H9 (cell line): Measurements from ENCODE around the gene UGT2A3. TPM values are rescaled to one million over a fixed set of nuclear protein-coding genes. Genes with fewer than 3 reads are reported as not detected.

Experiments
- DNase-seq: peaks from one replicate; pipeline ENCODE4 v3.0.0-alpha.2; 2017
- H2AFZ ChIP-seq: one replicate; pipeline ENCODE4 v1.6.1; 2013; ENCODE audit warnings: mild to moderate bottlenecking, low read length, control low read depth, moderate library complexity
- H2AK5ac ChIP-seq: 2 replicates; pipeline ENCODE4 v1.6.1; 2013; ENCODE audit warnings: low read length, control low read depth, mixed read lengths; ENCODE audit not compliant: insufficient read length
- H2BK120ac ChIP-seq: one replicate; pipeline ENCODE4 v1.6.1; 2013; ENCODE audit warnings: low read depth, mild to moderate bottlenecking, low read length, control low read depth, inconsistent platforms; ENCODE audit not compliant: poor library complexity, severe bottlenecking
- H2BK12ac ChIP-seq: 2 replicates; pipeline ENCODE4 v1.6.1; 2013; ENCODE audit warnings: low read length, control low read depth, mixed read lengths, low read depth; ENCODE audit not compliant: insufficient read length
- H2BK15ac ChIP-seq: 2 replicates; pipeline ENCODE4 v1.6.1; 2013; ENCODE audit warnings: low read depth, low read length, control low read depth
- H2BK20ac ChIP-seq: one replicate; pipeline ENCODE4 v1.6.1; 2013; ENCODE audit warnings: low read depth, mild to moderate bottlenecking, low read length, control low read depth, inconsistent platforms; ENCODE audit not compliant: poor library complexity, severe bottlenecking
- H2BK5ac ChIP-seq: 2 replicates; pipeline ENCODE4 v1.6.1; 2013; ENCODE audit warnings: low read length, control low read depth, mixed read lengths; ENCODE audit not compliant: insufficient read length
- H3K14ac ChIP-seq: 2 replicates; pipeline ENCODE4 v1.6.1; 2013; ENCODE audit warnings: low read length, control low read depth; ENCODE audit not compliant: insufficient read depth
- H3K18ac ChIP-seq: 2 replicates; pipeline ENCODE4 v1.6.1; 2013; ENCODE audit warnings: low read depth, mild to moderate bottlenecking, mixed read lengths, low read length, control low read depth; ENCODE audit not compliant: insufficient read length
- H3K23ac ChIP-seq: 2 replicates; pipeline ENCODE4 v1.6.1; 2013; ENCODE audit warnings: low read length, control low read depth, mixed read lengths, low read depth; ENCODE audit not compliant: insufficient read length
- H3K23me2 ChIP-seq: 2 replicates; pipeline ENCODE4 v1.6.1; 2013; ENCODE audit warnings: low read depth, mild to moderate bottlenecking, mixed read lengths, low read length, control low read depth; ENCODE audit not compliant: insufficient read length, poor library complexity, severe bottlenecking
- H3K27ac ChIP-seq: 2 replicates; pipeline ENCODE4 v1.5.1; 2013; ENCODE audit warnings: low read length, control low read depth, mixed read lengths, low read depth; ENCODE audit not compliant: insufficient read length
- H3K27me3 ChIP-seq: 2 replicates; pipeline ENCODE4 v1.6.1; 2013; ENCODE audit warnings: low read length, control low read depth, inconsistent platforms; ENCODE audit not compliant: insufficient read depth
- H3K4ac ChIP-seq: 2 replicates; pipeline ENCODE4 v1.6.1; 2013; ENCODE audit warnings: low read depth, mild to moderate bottlenecking, control low read depth, inconsistent platforms, low read length, moderate library complexity
- H3K4me1 ChIP-seq: 2 replicates; pipeline ENCODE4 v1.6.1; 2013; ENCODE audit warnings: low read length, control low read depth, inconsistent platforms; ENCODE audit not compliant: insufficient read depth
- H3K4me2 ChIP-seq: 2 replicates; pipeline ENCODE4 v1.6.1; 2013; ENCODE audit warnings: low read length, control low read depth, mixed read lengths; ENCODE audit not compliant: insufficient read length, insufficient read depth
- H3K56ac ChIP-seq: 2 replicates; pipeline ENCODE4 v1.6.1; 2013; ENCODE audit warnings: low read depth, mild to moderate bottlenecking, mixed read lengths, low read length, control low read depth; ENCODE audit not compliant: insufficient read length
- H3K79me1 ChIP-seq: 2 replicates; pipeline ENCODE4 v1.6.1; 2013; ENCODE audit warnings: low read depth, mild to moderate bottlenecking, moderate library complexity, low read length, control low read depth, inconsistent platforms; ENCODE audit not compliant: insufficient read depth, poor library complexity, severe bottlenecking
- H3K79me2 ChIP-seq: 2 replicates; pipeline ENCODE4 v1.6.1; 2013; ENCODE audit warnings: low read length, control low read depth, inconsistent platforms; ENCODE audit not compliant: insufficient read depth
- H3K9ac ChIP-seq: 2 replicates; pipeline ENCODE4 v1.6.1; 2013; ENCODE audit warnings: low read length, control low read depth, mixed read lengths; ENCODE audit not compliant: insufficient read length; ENCODE audit errors: extremely low read depth
- H3K9me3 ChIP-seq: one replicate; pipeline ENCODE4 v1.6.1; 2013; ENCODE audit warnings: low read depth, low read length, inconsistent platforms; ENCODE audit not compliant: control insufficient read depth
- H3T11ph ChIP-seq: one replicate; pipeline ENCODE4 v1.6.1; 2013; ENCODE audit warnings: mild to moderate bottlenecking, low read length, control low read depth, inconsistent platforms
- H4K20me1 ChIP-seq: one replicate; pipeline ENCODE4 v1.6.1; 2013; ENCODE audit not compliant: control insufficient read depth, insufficient read length, insufficient read depth
- H4K5ac ChIP-seq: 2 replicates; pipeline ENCODE4 v1.6.1; 2013; ENCODE audit warnings: low read depth, mild to moderate bottlenecking, mixed read lengths, low read length, control low read depth; ENCODE audit not compliant: insufficient read length
- H4K8ac ChIP-seq: replicated peaks from 2 replicates; pipeline ENCODE4 v1.6.1; 2013; ENCODE audit warnings: low read length, control low read depth, mixed read lengths, low read depth; ENCODE audit not compliant: insufficient read length
- H4K91ac ChIP-seq: 2 replicates; pipeline ENCODE4 v1.6.1; 2013; ENCODE audit warnings: low read depth, mild to moderate bottlenecking, moderate library complexity, mixed read lengths, low read length, control low read depth; ENCODE audit not compliant: insufficient read length
- H3K27ac Mint-ChIP-seq, 3 experiments: 2 replicates in 2 of 3; 3 replicates in 1 of 3; pipeline ENCODE4 v1.8.0; 2020 to 2021; ENCODE audit warnings: mixed read lengths in 3 of 3, mild to moderate bottlenecking in 1 of 3, moderate library complexity in 1 of 3
- H3K27me3 Mint-ChIP-seq: 2 replicates; pipeline ENCODE4 v1.8.0; 2021; ENCODE audit warnings: low read depth, mild to moderate bottlenecking, moderate library complexity, mixed read lengths
- H3K36me3 Mint-ChIP-seq, 3 experiments: 2 replicates in 2 of 3; 3 replicates in 1 of 3; pipeline ENCODE4 v1.8.0; 2020 to 2021; ENCODE audit warnings: low read depth in 3 of 3, mixed read lengths in 3 of 3; ENCODE audit not compliant: insufficient read depth in 1 of 3
- H3K4me1 Mint-ChIP-seq, 2 experiments: 2 replicates each; pipeline ENCODE4 v1.8.0; 2020; ENCODE audit warnings: mixed read lengths in 2 of 2
- H3K4me3 Mint-ChIP-seq, 2 experiments: 2 replicates in 1 of 2; 3 replicates in 1 of 2; pipeline ENCODE4 v1.8.0; 2020 to 2021; ENCODE audit warnings: mild to moderate bottlenecking in 2 of 2, mixed read lengths in 2 of 2, moderate library complexity in 1 of 2
- H3K9me3 Mint-ChIP-seq, 2 experiments: 2 replicates in 1 of 2; 3 replicates in 1 of 2; pipeline ENCODE4 v1.8.0; 2020; ENCODE audit warnings: mild to moderate bottlenecking in 2 of 2, mixed read lengths in 2 of 2, moderate library complexity in 1 of 2
- CTCF ChIP-seq: fragments of 200-600 bp; sonication (generic); conservative IDR thresholded peaks from 3 replicates; pipeline ENCODE4 v1.8.0; 2021; ENCODE audit warnings: antibody characterized with exemption, mild to moderate bottlenecking
- total RNA-seq: library from RNA; stranded (reverse); gene quantifications from 2 replicates; pipeline ENCODE4 v1.2.1, GENCODE V29; 2021

UGT2A3 gene
- total RNA-seq, 1 experiment from 2014 or later, result not detected

DNA sequence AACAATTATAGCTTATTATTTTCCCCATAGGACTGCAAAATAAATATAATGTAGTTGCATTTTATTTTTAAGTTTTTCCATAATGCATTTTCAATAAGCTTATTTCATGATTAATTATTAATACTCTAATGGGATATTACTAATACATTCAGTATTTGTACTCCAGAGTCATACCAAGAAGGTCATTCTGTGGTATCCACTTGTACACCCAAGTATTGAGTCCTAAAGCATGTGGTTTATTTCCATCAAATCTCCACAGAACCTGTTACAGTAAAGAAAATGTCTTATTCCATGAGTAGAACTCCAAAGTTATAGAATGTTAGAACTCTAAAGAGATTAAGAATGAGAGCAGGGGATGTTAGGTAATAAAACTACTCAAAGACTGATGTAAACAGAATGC, 30.6 kb downstream of the UGT2A3 start:
- no peak overlapping the region for H3K4me2 ChIP-seq
- peaks cover 8 to 10% of the 10 kb centered on the region in 2 experiments; a peak in 4 of 5 replicates for H3K9me3 Mint-ChIP-seq
- no peak for TF ChIP-seq CTCF
- H3K4me3 Mint-ChIP-seq, result no peak overlapping the region
- no peaks in the 10 kb centered on the region for H3K4me1 ChIP-seq
- no peaks in the 10 kb centered on the region for H3K79me1 ChIP-seq
- no peak overlapping the region for H3K9ac ChIP-seq
- no peaks in the 10 kb centered on the region for H4K20me1 ChIP-seq
- no peak overlapping the region for H3K27ac Mint-ChIP-seq
- no peak overlapping the region for H2BK12ac ChIP-seq
- H3K36me3 Mint-ChIP-seq, result peaks cover 3 to 14% (median 8%) of the 10 kb centered on the region in 3 experiments; a peak in 5 of 7 replicates
- H2AK5ac ChIP-seq, result no peak overlapping the region
- H3K79me2 ChIP-seq, result no peaks in the 10 kb centered on the region
- no peak overlapping the region for H3T11ph ChIP-seq
- no peak overlapping the region for H2BK20ac ChIP-seq
- H3K56ac ChIP-seq, result no peak overlapping the region
- no peak overlapping the region for H3K27ac ChIP-seq
- H2BK120ac ChIP-seq, result no peak overlapping the region
- H3K9me3 ChIP-seq, result no peaks in the 10 kb centered on the region
- no peaks in the 10 kb centered on the region for H3K27me3 Mint-ChIP-seq
- peaks cover 0 to 4% of the 10 kb centered on the region in 2 experiments; a peak in 1 of 4 replicates for H3K4me1 Mint-ChIP-seq
- no peaks in the 10 kb centered on the region for H3K23me2 ChIP-seq
- no peak overlapping the region for H4K5ac ChIP-seq
- H2BK5ac ChIP-seq, result no peak overlapping the region
- no peak overlapping the region for H4K8ac ChIP-seq
- no peak overlapping the region for H2AFZ ChIP-seq
- H4K91ac ChIP-seq, result no peak overlapping the region
- H3K27me3 ChIP-seq, result no peaks in the 10 kb centered on the region
- no peak overlapping the region for H3K18ac ChIP-seq
- H2BK15ac ChIP-seq, result no peak overlapping the region
- no peak for DNase-seq
- no peak overlapping the region for H3K4ac ChIP-seq
- H3K14ac ChIP-seq, result no peak overlapping the region
- H3K23ac ChIP-seq, result no peak overlapping the region
